H1 (cell line): ENCODE data around the gene RBFOX1. TPM values are rescaled to one million over a fixed set of nuclear protein-coding genes. Genes with fewer than 3 reads are reported as not detected.

ENCODE experiments used
- CTCF ChIA-PET: fragments of 300-600 bp; sonication (Branson Sonifier 250); formaldehyde crosslinking; loops from one replicate; lab custom pipeline; 2021; ENCODE audit not compliant: partially characterized antibody; lab: Charles Lee
- POLR2A ChIA-PET: fragments of 300-600 bp; sonication (Branson Sonifier 250); formaldehyde crosslinking; loops from one replicate; lab custom pipeline; 2021; ENCODE audit warnings: inconsistent platforms; ENCODE audit not compliant: partially characterized antibody; lab: Charles Lee
- DNase-seq, 2 experiments: peaks; one replicate each; pipeline versions ENCODE4 v3.0.0 to v3.0.0-alpha.2; 2010 to 2022; ENCODE audit warnings: low spot score in 2 of 2, low read depth in 1 of 2, mixed read lengths in 1 of 2
- FAIRE-seq: peaks from 2 replicates; lab custom pipeline; 2011; peaks lifted over from hg19 to GRCh38; lab: Jason Lieb, UNC
- H2AFZ ChIP-seq: 2 replicates; pipeline ENCODE4 v1.8.1; 2012; ENCODE audit warnings: low read length, inconsistent platforms
- H2AK5ac ChIP-seq: 2 replicates; pipeline ENCODE4 v1.6.1; 2013; ENCODE audit warnings: low read depth, low read length
- H2BK120ac ChIP-seq: replicated peaks from 2 replicates; pipeline ENCODE3; 2013; ENCODE audit warnings: low read depth, low read length, inconsistent platforms
- H2BK12ac ChIP-seq: 2 replicates; pipeline ENCODE4 v1.6.1; 2013; ENCODE audit warnings: low read depth, low read length
- H2BK15ac ChIP-seq: 2 replicates; pipeline ENCODE4 v1.6.1; 2013; ENCODE audit warnings: low read length
- H2BK20ac ChIP-seq: 2 replicates; pipeline ENCODE4 v1.6.1; 2013; ENCODE audit warnings: low read length
- H2BK5ac ChIP-seq: 2 replicates; pipeline ENCODE4 v1.6.1; 2013; ENCODE audit warnings: low read depth, low read length
- H3K14ac ChIP-seq: 2 replicates; pipeline ENCODE4 v1.6.1; 2013; ENCODE audit warnings: inconsistent platforms; ENCODE audit not compliant: insufficient read length
- H3K18ac ChIP-seq: 2 replicates; pipeline ENCODE4 v1.6.1; 2013; ENCODE audit warnings: low read length; ENCODE audit errors: extremely low read depth
- H3K23ac ChIP-seq: 2 replicates; pipeline ENCODE4 v1.6.1; 2013; ENCODE audit warnings: inconsistent platforms; ENCODE audit not compliant: insufficient read length
- H3K23me2 ChIP-seq: 2 replicates; pipeline ENCODE4 v1.6.1; 2013; ENCODE audit warnings: low read depth, low read length
- H3K27ac ChIP-seq: 2 replicates; pipeline ENCODE4 v1.6.1; 2011; ENCODE audit warnings: low read depth, low read length, inconsistent platforms
- H3K27me3 ChIP-seq, 4 experiments: replicated peaks in 1 of 4; 1 replicate in 1 of 4; 2 replicates in 3 of 4; pipeline versions ENCODE4 v1.6.1 to v1.8.1; 2011 to 2013; ENCODE audit warnings: low read length in 3 of 4, mild to moderate bottlenecking in 3 of 4, inconsistent platforms in 2 of 4, mixed read lengths in 2 of 4, moderate library complexity in 1 of 4; ENCODE audit not compliant: control insufficient read depth in 3 of 4, insufficient read depth in 3 of 4; ENCODE audit errors: extremely low read depth in 1 of 4
- H3K36me3 ChIP-seq, 4 experiments: 2 replicates each; pipeline versions ENCODE4 v1.6.1 to v1.8.1; 2011 to 2013; ENCODE audit warnings: mild to moderate bottlenecking in 4 of 4, low read length in 3 of 4, moderate library complexity in 2 of 4, control low read depth in 1 of 4, inconsistent platforms in 1 of 4; ENCODE audit not compliant: insufficient read depth in 4 of 4, control insufficient read depth in 2 of 4
- H3K4ac ChIP-seq: replicated peaks from 2 replicates; pipeline ENCODE3; 2013; ENCODE audit warnings: low read length, low read depth, mixed read lengths, inconsistent platforms; ENCODE audit not compliant: insufficient read length
- H3K4me1 ChIP-seq, 4 experiments: replicated peaks in 1 of 4; 1 replicate in 1 of 4; 2 replicates in 3 of 4; pipeline versions ENCODE4 v1.6.1 to v1.8.1; 2011 to 2013; ENCODE audit warnings: low read length in 3 of 4, inconsistent platforms in 2 of 4, mixed read lengths in 1 of 4; ENCODE audit not compliant: insufficient read depth in 4 of 4, control insufficient read depth in 3 of 4
- H3K4me2 ChIP-seq, 2 experiments: 2 replicates each; pipeline versions ENCODE4 v1.6.1 to v1.8.1; 2011 to 2013; ENCODE audit warnings: low read depth in 2 of 2, low read length in 2 of 2, control low read depth in 1 of 2, inconsistent platforms in 1 of 2, mild to moderate bottlenecking in 1 of 2; ENCODE audit not compliant: insufficient read depth in 1 of 2
- H3K4me3 ChIP-seq, 4 experiments: fragments of 200-600, 300-600 bp in 1 of 4; sonication (generic), shearing (Covaris generic), sonication (Bioruptor Twin) in 1 of 4; 2 replicates each; pipeline versions ENCODE4 v1.5.1 to v1.8.1; 2011 to 2016; ENCODE audit warnings: low read length in 4 of 4, low read depth in 3 of 4, control low read depth in 2 of 4, inconsistent platforms in 2 of 4, mild to moderate bottlenecking in 2 of 4, mixed read lengths in 1 of 4, moderate library complexity in 1 of 4; ENCODE audit not compliant: insufficient read depth in 2 of 4; ENCODE audit errors: extremely low read depth in 1 of 4
- H3K56ac ChIP-seq: replicated peaks from 2 replicates; pipeline ENCODE3; 2013; ENCODE audit warnings: low read depth, mild to moderate bottlenecking, mixed read lengths, low read length, inconsistent platforms; ENCODE audit not compliant: insufficient read length
- H3K79me1 ChIP-seq: 2 replicates; pipeline ENCODE4 v1.6.1; 2013; ENCODE audit warnings: low read depth, low read length, control low read depth
- H3K79me2 ChIP-seq, 2 experiments: 2 replicates each; pipeline versions ENCODE4 v1.6.1 to v1.8.1; 2012 to 2013; ENCODE audit warnings: low read length in 2 of 2, mild to moderate bottlenecking in 2 of 2, inconsistent platforms in 1 of 2; ENCODE audit not compliant: insufficient read depth in 2 of 2, control insufficient read depth in 1 of 2
- H3K9ac ChIP-seq, 4 experiments: replicated peaks in 1 of 4; 1 replicate in 1 of 4; 2 replicates in 3 of 4; pipeline versions ENCODE4 v1.6.1 to v1.8.1; 2011 to 2013; ENCODE audit warnings: low read depth in 3 of 4, low read length in 3 of 4, control low read depth in 2 of 4, mild to moderate bottlenecking in 2 of 4, moderate library complexity in 2 of 4, inconsistent platforms in 1 of 4; ENCODE audit errors: extremely low read depth in 1 of 4
- H3K9me3 ChIP-seq, 2 experiments: 2 replicates each; pipeline versions ENCODE4 v1.6.1 to v1.8.1; 2012 to 2013; ENCODE audit warnings: mild to moderate bottlenecking in 2 of 2, moderate library complexity in 2 of 2, control low read depth in 1 of 2, inconsistent platforms in 1 of 2, low read depth in 1 of 2, low read length in 1 of 2, mixed read lengths in 1 of 2; ENCODE audit not compliant: insufficient read depth in 2 of 2
- H4K20me1 ChIP-seq, 2 experiments: replicated peaks in 1 of 2; 2 replicates each; pipeline versions ENCODE3 to v1.8.1; 2011 to 2013; ENCODE audit warnings: inconsistent platforms in 2 of 2, low read length in 2 of 2, mild to moderate bottlenecking in 1 of 2; ENCODE audit not compliant: insufficient read depth in 2 of 2, control insufficient read depth in 1 of 2
- H4K5ac ChIP-seq: 2 replicates; pipeline ENCODE4 v1.6.1; 2013; ENCODE audit warnings: low read length, low read depth, mixed read lengths, inconsistent platforms; ENCODE audit not compliant: insufficient read length
- H4K8ac ChIP-seq: 2 replicates; pipeline ENCODE4 v1.8.0; 2013; ENCODE audit warnings: mild to moderate bottlenecking, moderate library complexity, low read length, inconsistent platforms; ENCODE audit not compliant: insufficient read depth; ENCODE audit errors: extremely low read depth
- H4K91ac ChIP-seq: replicated peaks from 2 replicates; pipeline ENCODE3; 2013; ENCODE audit warnings: low read length, mixed read lengths, inconsistent platforms; ENCODE audit not compliant: insufficient read length
- CHD2 ChIP-seq: IDR thresholded peaks from 2 replicates; pipeline ENCODE4 v1.6.1; 2012; ENCODE audit warnings: low read length, improper control_type of control experiment
- polyA plus RNA-seq, 7 experiments: library from polyadenylated mRNA; depleted of rRNA in 3 of 7; stranded (reverse) in 5 of 7; unstranded in 2 of 7; fragments of >200 nt in 5 of 7; fragments of 200-250 nt in 2 of 7; gene quantifications; 1 replicate in 5 of 7; 2 replicates in 1 of 7; 4 replicates in 1 of 7; pipeline versions ENCODE4 v1.2.1 to v1.2.3, GENCODE V29; 2011 to 2013; ENCODE audit warnings: missing spikeins in 2 of 7, mixed read lengths in 2 of 7
- total RNA-seq: library from RNA; stranded (reverse); fragmentation: NEBNext Ultra II Directional; extraction: Animal tissue kit (Norgen Biotek cat#: 25700); gene quantifications from 2 replicates; pipeline ENCODE4 v1.2.1, GENCODE V29; 2021
- TF ChIP-seq, protein P1 (sequence below): IDR thresholded peaks from 2 replicates; pipeline ENCODE4 v1.6.1; 2011; ENCODE audit warnings: low read depth, mild to moderate bottlenecking, low read length; ENCODE audit not compliant: insufficient read depth

Gene RBFOX1
- total and polyA plus RNA-seq, 2 of the 8 experiments (the other 6 are each of a cell fraction or from before 2014, with no cell fraction given) = 1.7 to 2.8 TPM

GRCh38 chr16:7316281-7316888, 16.3 kb upstream of the RBFOX1 start:
- H3K4me1 ChIP-seq = no peaks in the 10 kb centered on the region
- H2AK5ac ChIP-seq = no peak overlapping the region
- no peak overlapping the region for H3K9ac ChIP-seq
- no peak overlapping the region for H3K4me3 ChIP-seq
- no peaks in the 10 kb centered on the region for H3K27me3 ChIP-seq
- no peak overlapping the region for H2BK20ac ChIP-seq
- H3K79me1 ChIP-seq = no peaks in the 10 kb centered on the region
- H3K18ac ChIP-seq = no peak overlapping the region
- no peak overlapping the region for H3K14ac ChIP-seq
- no peak overlapping the region for H4K5ac ChIP-seq
- no peak overlapping the region for H4K8ac ChIP-seq
- FAIRE-seq (no peak), DNase-seq (no peak)
- H3K23ac ChIP-seq = no peak overlapping the region
- H3K9me3 ChIP-seq = no peaks in the 10 kb centered on the region
- no peak overlapping the region for H2BK12ac ChIP-seq
- H3K56ac ChIP-seq = no peak overlapping the region
- H2BK120ac ChIP-seq = no peak overlapping the region
- TF ChIP-seq, protein P1, sequence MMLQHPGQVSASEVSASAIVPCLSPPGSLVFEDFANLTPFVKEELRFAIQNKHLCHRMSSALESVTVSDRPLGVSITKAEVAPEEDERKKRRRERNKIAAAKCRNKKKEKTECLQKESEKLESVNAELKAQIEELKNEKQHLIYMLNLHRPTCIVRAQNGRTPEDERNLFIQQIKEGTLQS = no peak
- no peak for TF ChIP-seq CHD2
- H2AFZ ChIP-seq = no peak overlapping the region
- H3K4me2 ChIP-seq = no peak overlapping the region
- no peak overlapping the region for H2BK5ac ChIP-seq
- H3K36me3 ChIP-seq = no peaks in the 10 kb centered on the region
- ChIA-PET POLR2A (no interaction called here), CTCF (interaction anchor here (0.6 kb wide), 1 partner anchor 249 kb away, joined by 3 read pairs; no protein-coding TSS in a partner anchor)
- no peak overlapping the region; the same call in 1 of the 2 replicates for H2BK15ac ChIP-seq
- no peak overlapping the region for H3K4ac ChIP-seq
- no peak overlapping the region for H3K27ac ChIP-seq
- H4K20me1 ChIP-seq = peaks cover 0 to 4% of the 10 kb centered on the region in 2 experiments
- peaks cover 5% of the 10 kb centered on the region; the same call in 1 of the 2 replicates for H3K23me2 ChIP-seq
- H4K91ac ChIP-seq = no peak overlapping the region
- H3K79me2 ChIP-seq = no peaks in the 10 kb centered on the region; a peak in 1 of 4 replicates
